Smooth muscle cell (in vitro differentiated cells): ENCODE results near the gene UBASH3B. TPM values are rescaled to one million over a fixed set of nuclear protein-coding genes. Genes with fewer than 3 reads are reported as not detected.
A peak's percentile ranks its signal among the peaks of the same experiment; 100 is the strongest.
"Not testable (repeated sequence)": the region's sequence is repeated elsewhere in the genome, so short reads cannot be mapped to it uniquely, and the experiment has no call there.

Experiments used
- DNase-seq: peaks from one replicate; lab custom pipeline; 2025; ENCODE audit not compliant: unreplicated experiment; lab: John Stamatoyannopoulos, UW
- H2AFZ ChIP-seq: fragments of 200-600 bp; sonication (generic); 2 replicates; pipeline ENCODE4 v1.6.0; 2016; ENCODE audit warnings: antibody characterized with exemption, low read depth, mild to moderate bottlenecking
- H3F3A ChIP-seq: fragments of 200-600 bp; sonication (generic); 2 replicates; pipeline ENCODE4 v1.6.0; 2017; ENCODE audit warnings: antibody characterized with exemption, low read depth
- H3K27ac ChIP-seq: fragments of 200-600 bp; sonication (generic); 2 replicates; pipeline ENCODE4 v1.5.1; 2016; ENCODE audit warnings: low read depth, mild to moderate bottlenecking
- H3K27me3 ChIP-seq: fragments of 200-600 bp; sonication (generic); 2 replicates; pipeline ENCODE4 v1.6.1; 2016; ENCODE audit warnings: low read depth, mild to moderate bottlenecking
- H3K36me3 ChIP-seq: fragments of 200-600 bp; sonication (generic); 2 replicates; pipeline ENCODE4 v1.5.1; 2016; ENCODE audit warnings: low read depth
- H3K4me1 ChIP-seq: fragments of 200-600 bp; sonication (generic); 2 replicates; pipeline ENCODE4 v1.5.1; 2016; ENCODE audit warnings: low read depth
- H3K4me2 ChIP-seq: fragments of 200-600 bp; sonication (generic); 2 replicates; pipeline ENCODE4 v1.6.0; 2016; ENCODE audit warnings: mild to moderate bottlenecking
- H3K4me3 ChIP-seq: fragments of 200-600 bp; sonication (generic); 2 replicates; pipeline ENCODE4 v1.5.1; 2016; ENCODE audit warnings: mild to moderate bottlenecking
- H3K79me2 ChIP-seq: fragments of 200-600 bp; sonication (generic); 2 replicates; pipeline ENCODE4 v1.6.0; 2016; ENCODE audit warnings: low read depth, mild to moderate bottlenecking
- H3K9ac ChIP-seq: fragments of 200-600 bp; sonication (generic); 2 replicates; pipeline ENCODE4 v1.6.0; 2016; ENCODE audit warnings: low read depth
- H3K9me3 ChIP-seq: fragments of 200-600 bp; sonication (generic); replicated peaks from 2 replicates; pipeline ENCODE4 v1.5.1; 2016; ENCODE audit warnings: low read depth
- H4K20me1 ChIP-seq: fragments of 200-600 bp; sonication (generic); 2 replicates; pipeline ENCODE4 v1.6.0; 2016; ENCODE audit warnings: low read depth
- CTCF ChIP-seq: fragments of 200-600 bp; sonication (generic); IDR thresholded peaks from 2 replicates; pipeline ENCODE4 v1.5.1; 2017; ENCODE audit warnings: borderline replicate concordance, mild to moderate bottlenecking, antibody characterized with exemption; ENCODE audit not compliant: insufficient read depth, poor library complexity, severe bottlenecking
- WGBS: methylation state at CpG from one replicate; pipeline ENCODE4 v1.1.7; 2016; ENCODE audit warnings: low lambda C conversion rate; 5-methylcytosine and 5-hydroxymethylcytosine counted together
- polyA plus RNA-seq: library from polyadenylated mRNA; unstranded; fragments of >200 nt; fragmentation: Nextera tagmentation; extraction: Ambion mirVana; gene quantifications from 2 replicates; pipeline ENCODE4 v1.2.1, GENCODE V29; 2016
- small RNA-seq: library from RNA; depleted of rRNA; stranded (forward); fragments of <200 nt; gene quantifications from one replicate; pipeline ENCODE3, GENCODE V24; 2014
- total RNA-seq: library from RNA; depleted of rRNA; stranded (reverse); fragments of >200 nt; gene quantifications from 2 replicates; pipeline ENCODE4 v1.2.3, GENCODE V29; 2014

UBASH3B gene
- total and polyA plus RNA-seq, 2 experiments from 2014 or later, result 15.8 to 30.5 TPM

- H4K20me1 ChIP-seq, result no peaks in the 10 kb centered on the region
- H3K4me3 ChIP-seq, result no peak overlapping the region
- no peaks in the 10 kb centered on the region for H3K4me1 ChIP-seq
- 73% methylated on average over 3 of the region's 3 CpGs for WGBS
- DNase-seq, result no peak
- peaks cover 4% of the 10 kb centered on the region for H3K27me3 ChIP-seq
- TF ChIP-seq CTCF, result no peak
- H3K9ac ChIP-seq, result no peak overlapping the region
- H3K9me3 ChIP-seq, result no peaks in the 10 kb centered on the region
- no peak overlapping the region for H3K27ac ChIP-seq
- H3K36me3 ChIP-seq, result no peaks in the 10 kb centered on the region
- no peak overlapping the region for H2AFZ ChIP-seq
- no peaks in the 10 kb centered on the region for H3K79me2 ChIP-seq
- no peak overlapping the region for H3K4me2 ChIP-seq
- no peaks in the 10 kb centered on the region for H3F3A ChIP-seq
These were observed 206.1 kb downstream of the UBASH3B start for GRCh38 chr11:122861631-122862030.

GRCh38 chr11:122862091-122862490 lies 206.6 kb downstream of the UBASH3B start:
- Histone ChIP-seq H3K27me3 (peaks cover 4% of the 10 kb centered on the region), H3K79me2 (no peaks in the 10 kb centered on the region), H3K4me3 (no peak overlapping the region), H3F3A (no peaks in the 10 kb centered on the region), H4K20me1 (no peaks in the 10 kb centered on the region), H3K4me2 (no peak overlapping the region), H3K36me3 (no peaks in the 10 kb centered on the region), H3K4me1 (no peaks in the 10 kb centered on the region), H3K9me3 (no peaks in the 10 kb centered on the region), H3K27ac (no peak overlapping the region), H3K9ac (no peak overlapping the region), H2AFZ (no peak overlapping the region)
- no peak for TF ChIP-seq CTCF
- no peak for DNase-seq
- 90% methylated on average over 1 of the region's 1 CpG for WGBS

- H3K4me1 ChIP-seq, H3K36me3 ChIP-seq, H3K9me3 ChIP-seq, H3K4me3 ChIP-seq, DNase-seq, H3K4me2 ChIP-seq, H3K9ac ChIP-seq, H2AFZ ChIP-seq, H3F3A ChIP-seq, H3K27me3 ChIP-seq, H3K79me2 ChIP-seq, H3K27ac ChIP-seq, H4K20me1 ChIP-seq: not testable (repeated sequence)
- 54% methylated on average over 1 of the region's 1 CpG for WGBS
These were observed 207.6 kb downstream of the UBASH3B start for GRCh38 chr11:122863154-122863553.

GRCh38 chr11:122863704-122864326 lies 208.3 kb downstream of the UBASH3B start:
- H4K20me1 ChIP-seq, result no peaks in the 10 kb centered on the region
- no peaks in the 10 kb centered on the region for H3K9me3 ChIP-seq
- peaks cover 4% of the 10 kb centered on the region for H3K27me3 ChIP-seq
- 34% methylated on average over 7 of the region's 7 CpGs for WGBS
- no peaks in the 10 kb centered on the region for H3K36me3 ChIP-seq
- peak; percentile 93 for TF ChIP-seq CTCF
- no peak overlapping the region for H3K4me2 ChIP-seq
- DNase-seq, result no peak
- H3K4me1 ChIP-seq, result no peaks in the 10 kb centered on the region
- H3K27ac ChIP-seq, result no peak overlapping the region
- no peak overlapping the region for H3K9ac ChIP-seq
- no peak overlapping the region for H3K4me3 ChIP-seq
- no peak overlapping the region for H2AFZ ChIP-seq
- H3K79me2 ChIP-seq, result no peaks in the 10 kb centered on the region
- H3F3A ChIP-seq, result no peaks in the 10 kb centered on the region

Small RNAs within 50 kb of the gene (small RNA-seq; reads per million reads assigned to genes)
- not detected for gene RF01210

Other genes with a start within 250 kb of the UBASH3B start
- 1.1 TPM in 1 of 2 replicates, not detected in the other for gene CRTAM, start 182.8 kb downstream of the UBASH3B start, total RNA-seq
- gene CRTAM, start 182.8 kb downstream of the UBASH3B start, polyA plus RNA-seq, result not detected in 2 replicates
- 3.7 and 4.0 TPM in 2 replicates for gene JHY, start 227.0 kb downstream of the UBASH3B start, total RNA-seq
- 4.6 and 7.4 TPM in 2 replicates for gene JHY, start 227.0 kb downstream of the UBASH3B start, polyA plus RNA-seq